ENCODE results near the gene PRKAG2. TPM values are rescaled to one million over a fixed set of nuclear protein-coding genes. Genes with fewer than 3 reads are reported as not detected.

The PRKAG2 gene
- total and polyA plus RNA-seq, 2 of the 8 experiments (the other 6 are each of a cell fraction or from before 2014, with no cell fraction given) = 7.5 to 18.1 TPM

DNA sequence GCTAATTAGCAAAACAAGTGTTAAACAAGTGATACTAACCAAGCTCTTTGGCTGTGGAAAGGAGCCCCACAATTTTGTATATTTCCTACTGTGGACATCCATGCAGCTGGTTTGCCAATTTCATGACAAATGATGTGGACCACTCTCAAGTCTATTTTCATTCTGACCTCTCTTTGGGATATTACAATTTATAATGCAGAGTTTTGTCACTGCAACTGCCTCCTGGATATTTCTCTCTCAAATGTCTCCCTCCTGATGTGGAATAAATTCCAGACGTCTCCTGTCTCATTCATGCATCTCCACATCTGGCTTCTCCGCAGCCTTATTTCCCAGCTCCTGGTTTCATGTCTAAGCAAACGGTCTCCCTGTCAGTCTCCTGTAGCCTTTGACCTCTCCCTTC lies 276.6 kb downstream of the PRKAG2 start:
- Histone ChIP-seq H3K9ac (replicated peaks in 1 of 4; ENCODE audit: extremely low read depth in 1 of 4, low read depth in 3 of 4, low read length in 3 of 4) (no peak overlapping the region), H3K4me3 (ENCODE audit: extremely low read depth in 1 of 4, insufficient read depth in 2 of 4, low read depth in 3 of 4, low read length in 4 of 4) (no peak overlapping the region), H3K4me2 (ENCODE audit: insufficient read depth in 1 of 2, low read depth in 2 of 2, low read length in 2 of 2) (no peak overlapping the region), H2BK5ac (ENCODE audit: low read depth, low read length) (no peak overlapping the region), H2BK20ac (ENCODE audit: low read length) (no peak overlapping the region), H3K14ac (ENCODE audit: insufficient read length) (no peak overlapping the region), H3K79me1 (ENCODE audit: low read depth, low read length) (no peaks in the 10 kb centered on the region; the same call in 1 of the 2 replicates), H2AFZ (ENCODE audit: low read length) (no peak overlapping the region), H3K4ac (replicated peaks; ENCODE audit: insufficient read length, low read depth, low read length) (no peak overlapping the region), H3K27me3 (replicated peaks in 1 of 4; ENCODE audit: control insufficient read depth in 3 of 4, extremely low read depth in 1 of 4, insufficient read depth in 3 of 4, low read length in 3 of 4) (no peaks in the 10 kb centered on the region), H3K9me3 (ENCODE audit: insufficient read depth in 2 of 2, low read depth in 1 of 2, low read length in 1 of 2) (no peaks in the 10 kb centered on the region), H3K18ac (ENCODE audit: extremely low read depth, low read length) (no peak overlapping the region), H3K79me2 (ENCODE audit: control insufficient read depth in 1 of 2, insufficient read depth in 2 of 2, low read length in 2 of 2) (no peaks in the 10 kb centered on the region), H3K23ac (ENCODE audit: insufficient read length) (no peak overlapping the region), H4K20me1 (replicated peaks in 1 of 2; ENCODE audit: control insufficient read depth in 1 of 2, insufficient read depth in 2 of 2, low read length in 2 of 2) (peaks cover 0 to 6% of the 10 kb centered on the region in 2 experiments), H4K91ac (replicated peaks; ENCODE audit: insufficient read length, low read length) (no peak overlapping the region), H2BK15ac (ENCODE audit: low read length) (no peak overlapping the region), H2BK120ac (replicated peaks; ENCODE audit: low read depth, low read length) (no peak overlapping the region), H3K23me2 (ENCODE audit: low read depth, low read length) (no peaks in the 10 kb centered on the region), H2AK5ac (ENCODE audit: low read depth, low read length) (no peak overlapping the region), H4K5ac (ENCODE audit: insufficient read length, low read depth, low read length) (no peak overlapping the region), H3K36me3 (ENCODE audit: control insufficient read depth in 2 of 4, insufficient read depth in 4 of 4, low read length in 3 of 4) (no peaks in the 10 kb centered on the region), H3K27ac (ENCODE audit: low read depth, low read length) (no peak overlapping the region), H2BK12ac (ENCODE audit: low read depth, low read length) (no peak overlapping the region), H3K4me1 (replicated peaks in 1 of 4; ENCODE audit: control insufficient read depth in 3 of 4, insufficient read depth in 4 of 4, low read length in 3 of 4) (no peaks in the 10 kb centered on the region), H3K56ac (replicated peaks; ENCODE audit: insufficient read length, low read depth, low read length) (no peak overlapping the region), H4K8ac (ENCODE audit: extremely low read depth, insufficient read depth, low read length) (no peak overlapping the region)
- FAIRE-seq (no peak), DNase-seq (ENCODE audit: low read depth in 1 of 2, low spot score in 2 of 2) (no peak)
- POLR2A ChIA-PET (ENCODE audit: partially characterized antibody) = no interaction called here
- TF ChIP-seq CBX8 (IDR thresholded peaks at IDR 0.05; ENCODE audit: borderline replicate concordance, low read depth, low read length) (no peak), JUND (IDR thresholded peaks at IDR 0.05; ENCODE audit: low read length) (no peak), SP2 (IDR thresholded peaks at IDR 0.05; ENCODE audit: low read length) (no peak), CHD1 (IDR thresholded peaks at IDR 0.05; ENCODE audit: low read depth, low read length) (no peak), TCF12 (IDR thresholded peaks at IDR 0.05; ENCODE audit: low read depth, low read length) (no peak), RBBP5 (IDR thresholded peaks at IDR 0.05; ENCODE audit: borderline replicate concordance, low read depth, low read length) (no peak), HDAC6 (IDR thresholded peaks at IDR 0.05; ENCODE audit: low read depth, low read length) (no peak), KDM4A (IDR thresholded peaks at IDR 0.05; ENCODE audit: low read depth, low read length, severe bottlenecking) (no peak), MAFK (IDR thresholded peaks at IDR 0.05; ENCODE audit: low read depth, low read length) (no peak)
- TF ChIP-seq, protein P1, sequence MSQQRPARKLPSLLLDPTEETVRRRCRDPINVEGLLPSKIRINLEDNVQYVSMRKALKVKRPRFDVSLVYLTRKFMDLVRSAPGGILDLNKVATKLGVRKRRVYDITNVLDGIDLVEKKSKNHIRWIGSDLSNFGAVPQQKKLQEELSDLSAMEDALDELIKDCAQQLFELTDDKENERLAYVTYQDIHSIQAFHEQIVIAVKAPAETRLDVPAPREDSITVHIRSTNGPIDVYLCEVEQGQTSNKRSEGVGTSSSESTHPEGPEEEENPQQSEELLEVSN (IDR thresholded peaks at IDR 0.05) = no peak
- TF ChIP-seq, protein P2, sequence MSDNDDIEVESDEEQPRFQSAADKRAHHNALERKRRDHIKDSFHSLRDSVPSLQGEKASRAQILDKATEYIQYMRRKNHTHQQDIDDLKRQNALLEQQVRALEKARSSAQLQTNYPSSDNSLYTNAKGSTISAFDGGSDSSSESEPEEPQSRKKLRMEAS (IDR thresholded peaks at IDR 0.05) = no peak
- TF ChIP-seq, protein P3, sequence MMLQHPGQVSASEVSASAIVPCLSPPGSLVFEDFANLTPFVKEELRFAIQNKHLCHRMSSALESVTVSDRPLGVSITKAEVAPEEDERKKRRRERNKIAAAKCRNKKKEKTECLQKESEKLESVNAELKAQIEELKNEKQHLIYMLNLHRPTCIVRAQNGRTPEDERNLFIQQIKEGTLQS (IDR thresholded peaks at IDR 0.05; ENCODE audit: insufficient read depth, low read depth, low read length) = no peak
- WGBS, 2 experiments (ENCODE audit: extremely low coverage in 1 of 2, insufficient coverage in 1 of 2, insufficient read length in 1 of 2, insufficient replicate concordance in 2 of 2, low coverage in 1 of 2, low lambda C conversion rate in 2 of 2, missing lambda C conversion rate in 1 of 2) = 92% methylated on average over 3 of the region's 3 CpGs; no CpG with 5 or more reads in 1 of the 2 experiments
- CTCF ChIA-PET (ENCODE audit: partially characterized antibody) = interaction anchor here (1.0 to 1.6 kb wide), 4 partner anchors 20 to 183 kb away, joined by 3 to 12 read pairs (median 6); no protein-coding TSS in a partner anchor

Measured in H1 (cell line).